VCaP (cell line): Measurements from ENCODE around the gene JMJD7.
A peak's percentile ranks its signal among the peaks of the same experiment; 100 is the strongest.

Source experiments
- H3K27ac ChIP-seq: fragments of 450-650 bp; 2 replicates; pipeline ENCODE4 v1.5.1; 2017
- CTCF ChIP-seq: fragments of 450-650 bp; conservative IDR thresholded peaks from 2 replicates; pipeline ENCODE4 v1.5.1; 2017; ENCODE audit warnings: mild to moderate bottlenecking, moderate library complexity

The JMJD7 gene

GRCh38 chr15:41824062-41824745 is 3.7 kb upstream of the JMJD7 start:
- no peak overlapping the region for H3K27ac ChIP-seq
- TF ChIP-seq CTCF: no peak

GRCh38 chr15:41825145-41825544 is 2.7 kb upstream of the JMJD7 start:
- no peak overlapping the region for H3K27ac ChIP-seq
- TF ChIP-seq CTCF: no peak

GRCh38 chr15:41825572-41826535 is 2.0 kb upstream of the JMJD7 start:
- no peak overlapping the region for H3K27ac ChIP-seq
- TF ChIP-seq CTCF: no peak

- TF ChIP-seq CTCF: no peak; the same call in 1 of the 2 replicates
- H3K27ac ChIP-seq: peak overlapping the region; percentile 94
Measured at GRCh38 chr15:41827290-41827879, 507 bp upstream of the JMJD7 start.

- peak overlapping the region; percentile 94 for H3K27ac ChIP-seq
- no peak for TF ChIP-seq CTCF
Measured at GRCh38 chr15:41828807-41829141, 882 bp downstream of the JMJD7 start.

GRCh38 chr15:41829959-41830646 is 2.2 kb downstream of the JMJD7 start:
- TF ChIP-seq CTCF: no peak

GRCh38 chr15:41831291-41831690 is 3.4 kb downstream of the JMJD7 start:
- H3K27ac ChIP-seq: peak overlapping the region; percentile 94

More at GRCh38 chr15:41829959-41830646, 2.2 kb downstream of the JMJD7 start:
- H3K27ac ChIP-seq: peak overlapping the region; percentile 94; the same call in 1 of the 2 replicates
